HG03460 (cell line): ENCODE measurements around the gene FNDC5.
"Not testable (repeated sequence)": the region's sequence is repeated elsewhere in the genome, so short reads cannot be mapped to it uniquely, and the experiment has no call there.

Experiments used
- ATAC-seq: cut with Tn5 transposase; IDR thresholded peaks from one replicate; pipeline ENCODE4 v1.9.1; 2021; ENCODE audit not compliant: unreplicated experiment

The FNDC5 gene

DNA sequence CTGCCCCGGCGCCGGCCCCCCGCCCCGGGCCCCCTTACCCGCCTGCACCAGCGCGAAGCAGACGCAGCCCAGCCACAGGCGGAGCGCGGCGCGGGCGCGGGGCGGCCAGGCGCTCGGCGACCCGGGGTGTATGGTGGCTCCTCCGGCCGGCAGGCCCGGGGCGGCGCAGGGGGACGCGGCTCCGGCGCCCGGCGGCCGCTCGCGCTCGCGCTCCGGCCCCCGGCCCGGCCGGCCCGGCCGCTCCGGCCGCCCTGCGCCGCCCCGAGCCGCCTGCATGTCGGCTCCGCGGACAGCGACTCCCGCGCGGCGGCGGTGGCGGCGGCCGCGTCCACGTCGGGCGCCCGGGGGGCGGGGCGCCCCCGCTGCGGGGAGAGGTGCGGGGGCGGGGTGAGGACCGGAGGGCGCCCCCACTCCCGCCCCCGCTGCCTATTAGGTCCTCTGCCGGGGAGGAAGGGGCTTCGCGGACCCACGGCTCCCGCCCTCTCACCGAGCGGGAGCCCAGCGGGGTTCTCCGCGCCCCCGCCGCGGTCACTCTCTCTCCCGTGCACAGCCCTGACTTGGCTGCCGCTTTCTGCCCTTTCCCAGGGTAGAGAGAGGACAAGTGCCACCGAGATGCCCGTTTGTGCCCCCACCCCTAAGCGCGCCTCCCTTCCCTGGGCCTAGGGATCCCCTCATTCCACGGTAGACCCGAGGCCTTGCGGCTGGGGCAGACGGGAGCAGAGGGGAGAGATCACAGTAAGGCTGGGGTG is at the start of gene FNDC5:
Gene FNDC5 (minus strand): TSS at position 298 of the 749 bp plus-strand sequence.
- no peak for ATAC-seq

DNA sequence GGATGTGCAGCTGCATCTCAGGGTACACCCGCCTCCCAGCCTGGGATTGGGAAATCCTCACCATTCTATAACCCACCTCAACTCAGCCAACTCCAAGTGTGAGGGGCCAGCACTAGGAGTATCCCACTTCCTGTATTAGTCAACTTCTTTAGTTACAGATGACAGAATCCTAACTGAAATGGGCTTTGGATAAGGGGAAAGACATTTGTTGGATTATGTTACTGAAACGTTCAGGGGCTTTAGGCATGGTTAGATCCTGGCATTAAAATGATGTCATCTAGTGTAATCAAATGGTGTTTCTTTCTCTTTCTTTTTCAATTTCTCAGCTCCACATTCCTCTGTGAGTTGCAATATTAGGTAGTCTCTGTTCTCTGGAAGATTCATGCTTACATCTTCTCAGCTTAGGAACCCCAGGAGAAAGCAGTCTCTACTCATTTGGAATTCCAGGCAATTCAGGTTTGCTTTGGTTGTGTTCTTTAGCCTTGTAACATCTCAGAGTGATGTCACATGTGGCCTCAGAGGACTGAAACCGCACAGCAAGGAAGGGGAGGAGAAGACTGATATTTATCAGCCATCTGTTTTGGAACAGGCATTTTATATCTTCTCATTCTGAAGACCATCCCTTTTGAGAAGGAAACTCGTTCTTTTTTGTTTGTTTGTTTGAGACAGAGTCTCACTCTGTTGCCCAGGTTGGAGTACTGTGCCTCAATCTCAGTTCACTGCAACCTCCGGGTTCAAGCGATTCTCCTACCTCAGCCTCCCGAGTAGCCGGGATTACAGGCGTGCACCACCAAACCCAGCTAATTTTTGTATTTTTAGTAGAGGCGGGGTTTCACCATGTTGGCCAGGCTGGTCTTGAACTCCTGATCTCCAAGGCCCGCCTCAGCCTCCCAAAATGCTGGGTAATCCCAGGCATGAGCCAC is 49.4 kb upstream of the FNDC5 start:
- ATAC-seq = no peak

DNA sequence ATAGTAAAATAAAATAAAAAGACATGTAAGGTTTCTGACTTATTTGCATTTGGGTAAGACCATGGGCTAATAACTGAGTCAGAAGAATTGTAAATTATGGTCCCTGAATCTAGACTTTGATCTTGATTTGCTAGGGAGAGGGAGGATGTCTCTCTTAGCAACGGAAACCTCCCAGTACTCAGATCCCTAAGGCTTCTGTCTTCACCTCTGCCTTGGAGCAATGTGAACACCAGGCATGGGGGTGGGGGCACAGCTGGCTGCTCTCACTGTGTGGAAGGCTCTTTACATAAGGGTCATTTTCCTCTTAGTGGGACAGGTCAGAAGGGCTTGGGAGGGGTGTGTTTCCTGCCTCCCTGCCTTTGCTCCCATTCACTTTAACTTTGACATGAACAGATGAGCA is 47.5 kb upstream of the FNDC5 start:
- no peak for ATAC-seq

DNA sequence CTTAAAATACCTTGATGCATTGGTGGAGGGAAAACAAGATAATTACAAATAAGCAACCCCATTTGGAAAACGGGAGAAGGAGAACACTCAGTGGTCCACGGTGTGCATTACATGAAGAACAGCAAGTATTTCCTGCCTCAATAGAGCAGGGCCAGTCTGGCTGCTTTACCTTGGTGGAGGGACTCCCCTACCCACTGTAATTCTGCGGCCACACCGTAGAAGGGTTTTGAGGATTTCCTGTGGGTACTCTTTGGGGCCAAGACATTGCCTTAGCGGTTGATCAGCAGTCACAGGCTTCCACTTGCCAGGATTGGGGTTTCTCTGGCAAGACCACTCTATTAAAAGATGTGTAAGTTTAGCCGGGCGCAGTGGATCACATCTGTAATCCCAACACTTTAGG is 46.8 kb upstream of the FNDC5 start:
- ATAC-seq = no peak

DNA sequence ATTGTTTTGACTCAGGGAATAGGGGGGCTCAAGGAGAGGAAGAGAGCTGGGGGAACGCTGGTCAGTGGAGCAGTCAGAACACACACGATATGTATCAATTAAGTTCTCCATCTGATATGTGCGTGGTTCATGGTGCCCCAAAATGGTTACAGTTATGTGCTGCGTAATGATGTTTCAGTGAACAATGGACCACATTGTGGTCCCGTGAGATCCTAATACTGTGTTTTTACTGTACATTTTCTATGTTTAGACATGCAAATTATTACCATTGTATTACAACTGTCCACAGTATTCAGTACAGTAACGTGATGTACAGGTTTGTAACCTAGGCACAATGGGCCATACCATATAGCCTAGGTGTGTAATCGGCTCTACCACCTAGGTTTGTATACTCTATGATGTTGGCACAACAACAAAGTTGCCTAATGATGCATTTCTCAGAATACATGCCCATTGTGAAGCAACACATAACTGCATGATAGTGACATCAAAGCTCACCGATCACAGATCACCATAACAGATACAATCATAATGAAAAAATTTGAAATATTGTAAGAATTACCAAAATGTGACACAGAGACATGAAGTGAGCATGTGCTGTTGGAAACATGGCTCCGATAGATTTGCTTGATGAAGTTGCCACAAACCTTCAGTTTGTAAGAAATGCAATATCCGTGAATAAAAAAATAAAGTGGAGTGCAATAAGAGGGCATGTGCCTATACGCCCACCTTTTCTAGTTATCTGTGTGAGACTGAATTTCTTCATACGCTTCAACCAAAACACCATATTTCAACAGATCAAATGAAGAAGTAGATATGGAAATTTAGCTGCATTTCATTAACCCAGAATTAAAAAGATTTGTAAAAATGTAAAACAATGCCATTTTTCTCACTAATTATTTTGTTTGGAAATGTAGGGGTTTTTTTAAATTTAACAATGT is 45.3 kb upstream of the FNDC5 start:
- ATAC-seq = no peak

DNA sequence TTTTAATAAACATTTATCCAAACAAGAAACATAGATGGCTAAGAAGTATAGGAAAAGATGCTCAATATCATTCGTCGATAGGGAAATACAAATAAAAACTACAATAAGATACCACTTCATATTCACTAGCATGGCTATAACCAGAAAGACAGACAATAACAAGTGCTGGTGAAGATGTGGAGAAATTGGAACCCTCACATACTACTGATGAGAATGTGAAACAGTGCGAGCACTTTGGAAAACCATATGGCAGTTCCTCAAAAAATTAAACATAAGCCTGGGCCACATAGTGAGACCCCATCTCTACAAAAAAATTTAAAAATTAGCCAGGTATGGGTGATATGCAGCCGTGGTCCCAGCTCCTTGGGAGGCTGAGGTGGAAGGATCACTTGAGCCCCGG is 39.6 kb upstream of the FNDC5 start:
- no peak for ATAC-seq

DNA sequence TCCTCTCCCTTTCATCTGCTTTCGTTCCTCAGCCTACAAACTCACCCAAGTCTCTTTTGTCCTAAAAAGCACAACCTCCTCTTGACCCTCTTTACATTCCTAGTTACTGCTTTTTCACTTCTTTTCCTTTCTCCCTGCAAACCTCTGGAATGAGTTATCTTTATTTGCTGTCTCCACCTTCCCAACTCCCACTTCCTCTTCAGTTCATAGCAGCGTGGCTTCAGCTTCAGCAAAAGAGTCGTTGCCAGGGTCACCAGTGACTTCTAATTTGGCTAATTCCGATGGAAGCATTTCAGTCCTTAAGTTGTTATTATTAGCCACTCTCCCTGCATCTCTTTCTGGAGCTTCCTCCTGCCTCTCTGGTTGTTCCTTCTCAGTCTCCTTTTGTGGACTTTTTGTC is 36.7 kb upstream of the FNDC5 start:
- no peak for ATAC-seq

DNA sequence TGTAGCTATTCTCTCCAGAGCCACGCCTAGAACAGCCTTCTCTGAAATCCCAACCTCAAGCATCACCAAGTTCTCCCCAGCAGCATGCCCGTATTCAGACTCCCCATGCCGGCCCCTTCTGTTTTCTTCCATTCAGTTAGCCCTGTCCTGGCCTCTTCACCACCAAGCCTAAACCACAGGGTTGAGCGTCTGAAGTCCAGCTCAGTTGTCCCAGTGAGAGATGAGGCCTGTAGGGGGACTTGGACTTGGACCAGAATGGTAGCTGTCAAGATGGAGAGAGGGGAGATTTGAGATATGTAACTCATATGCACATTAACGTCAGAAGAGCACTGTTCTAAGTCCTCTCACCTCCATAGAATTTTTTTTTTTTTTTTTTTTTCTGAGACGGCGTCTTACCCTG is 35.9 kb upstream of the FNDC5 start:
- no peak for ATAC-seq

DNA sequence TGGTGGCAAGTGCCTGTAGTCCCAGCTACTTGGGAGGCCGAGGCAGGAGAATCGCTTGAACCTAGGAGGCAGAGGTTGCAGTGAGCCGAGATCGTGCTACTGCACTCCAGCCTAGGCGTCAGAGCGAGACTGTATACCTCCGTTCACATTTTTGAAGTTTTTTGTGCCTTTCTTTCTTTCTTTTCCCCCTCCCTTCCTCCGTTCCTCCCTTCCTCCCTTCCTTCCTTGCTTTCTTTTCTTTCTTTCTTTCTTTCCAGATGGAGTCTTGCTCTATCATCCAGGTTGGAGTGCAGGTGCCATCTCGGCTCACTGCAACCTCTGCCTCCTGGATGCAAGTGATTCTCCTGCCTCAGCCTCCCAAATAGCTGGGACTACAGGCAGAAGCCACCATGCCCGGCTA is 34.9 kb upstream of the FNDC5 start:
- not testable (repeated sequence) for ATAC-seq

DNA sequence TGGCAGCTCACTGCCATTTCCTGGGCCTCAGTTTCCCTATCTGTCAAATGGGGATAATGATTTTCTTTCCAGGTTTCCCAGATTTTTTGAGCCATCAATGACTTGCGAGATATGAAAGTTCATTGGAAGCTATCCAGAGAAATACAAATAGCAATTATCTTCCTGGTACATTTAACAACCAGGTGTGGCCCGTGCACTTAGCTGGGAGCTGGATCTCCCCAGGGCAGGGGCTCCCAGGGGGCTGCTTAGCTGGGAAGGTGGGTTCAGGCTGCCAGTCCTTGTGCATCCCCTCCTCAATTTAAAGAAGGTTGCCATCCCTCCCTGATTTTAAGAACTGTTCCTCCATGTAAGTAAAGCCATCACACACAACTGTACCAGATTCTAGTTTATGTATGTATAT is 34.1 kb upstream of the FNDC5 start:
- ATAC-seq = no peak

DNA sequence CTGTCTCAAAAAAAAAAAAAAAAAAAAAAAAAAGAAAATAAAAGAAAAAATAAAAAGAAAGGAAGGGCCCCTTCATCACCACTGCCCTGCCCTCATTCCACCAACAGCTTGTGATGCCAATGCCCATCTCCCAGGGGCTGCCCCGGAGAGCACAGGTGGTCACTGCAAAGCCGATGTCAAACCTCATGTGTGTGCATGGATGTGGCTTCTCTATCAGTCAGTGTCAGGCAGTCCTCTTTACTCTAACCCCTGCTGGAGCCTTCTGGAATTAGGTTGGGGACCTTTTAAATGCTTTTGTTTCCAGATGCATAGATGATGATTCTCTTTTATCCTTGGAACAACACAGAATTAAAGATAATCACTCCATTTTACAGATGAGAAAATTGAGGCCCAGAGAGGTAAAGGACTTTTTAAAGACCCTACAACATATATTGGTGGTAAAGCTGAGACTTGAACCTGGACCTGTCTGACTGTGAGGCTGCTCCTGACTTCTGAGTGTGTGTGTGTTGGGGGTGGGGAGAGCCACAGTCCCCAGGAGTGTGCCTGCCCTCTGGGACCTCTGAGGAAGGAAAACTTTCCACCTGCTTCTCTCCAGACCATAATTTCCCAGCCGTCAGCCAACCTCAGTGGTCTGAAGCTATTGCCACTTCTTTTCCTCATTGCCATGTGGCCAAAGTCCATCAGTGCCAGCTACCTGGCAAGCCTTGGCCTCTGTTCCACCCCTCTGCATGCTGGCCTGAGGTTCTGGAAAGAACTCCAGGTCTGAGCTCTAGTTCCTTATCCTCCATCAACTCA is 33.5 kb upstream of the FNDC5 start:
- ATAC-seq = no peak

DNA sequence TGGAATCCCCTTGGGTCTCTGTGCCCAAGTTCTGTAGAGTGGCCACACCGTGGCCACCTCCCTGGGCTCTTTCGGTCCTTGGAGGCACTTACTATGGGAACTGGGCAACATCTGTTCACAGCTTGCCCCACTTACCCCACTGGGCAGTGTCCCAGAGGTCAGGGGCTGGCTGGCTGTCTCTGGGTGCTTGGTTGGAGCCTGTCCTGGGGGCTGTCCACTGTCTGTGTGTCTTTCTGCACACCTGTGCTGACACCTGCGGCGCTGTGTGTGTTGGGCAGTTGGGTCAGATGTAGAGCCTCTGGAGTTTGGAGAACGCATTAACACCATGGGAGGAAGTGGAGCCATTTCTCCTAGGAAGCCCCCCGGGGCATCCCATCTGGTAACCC is 31.8 kb upstream of the FNDC5 start:
- ATAC-seq = no peak

DNA sequence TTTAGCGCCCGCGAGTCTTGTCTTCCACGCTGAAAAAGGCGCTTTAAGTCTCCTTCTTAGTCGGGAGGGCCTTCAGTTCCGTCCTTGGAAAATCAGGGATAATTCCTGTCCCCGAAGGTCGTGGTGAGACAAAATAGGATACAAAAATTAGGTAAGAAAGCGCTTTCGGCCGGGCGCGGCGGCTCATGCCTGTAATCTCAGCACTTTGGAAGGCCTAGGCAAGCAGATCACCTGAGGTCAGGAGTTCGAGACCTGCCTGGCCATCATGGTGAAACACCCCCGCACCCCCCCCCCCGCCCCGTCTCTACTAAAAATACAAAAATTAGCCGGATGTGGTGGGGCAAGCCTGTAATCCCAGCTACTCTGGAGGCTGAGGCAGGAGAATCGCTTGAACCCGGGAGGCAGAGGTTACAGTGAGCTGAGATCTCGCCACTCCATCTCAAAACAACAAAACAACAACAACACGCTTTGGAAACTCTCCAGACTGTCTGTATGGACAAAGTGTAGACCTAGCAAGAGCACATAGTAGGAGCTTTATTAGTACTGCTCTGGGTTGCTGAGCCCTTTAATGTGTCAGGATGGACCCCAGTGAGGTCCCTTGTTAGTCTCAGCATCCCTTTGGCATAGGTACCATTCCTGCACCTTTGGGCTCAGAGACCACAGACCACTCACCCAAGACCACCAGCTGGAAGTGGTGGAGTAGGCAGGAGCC is 31.3 kb upstream of the FNDC5 start:
- ATAC-seq = no peak

DNA sequence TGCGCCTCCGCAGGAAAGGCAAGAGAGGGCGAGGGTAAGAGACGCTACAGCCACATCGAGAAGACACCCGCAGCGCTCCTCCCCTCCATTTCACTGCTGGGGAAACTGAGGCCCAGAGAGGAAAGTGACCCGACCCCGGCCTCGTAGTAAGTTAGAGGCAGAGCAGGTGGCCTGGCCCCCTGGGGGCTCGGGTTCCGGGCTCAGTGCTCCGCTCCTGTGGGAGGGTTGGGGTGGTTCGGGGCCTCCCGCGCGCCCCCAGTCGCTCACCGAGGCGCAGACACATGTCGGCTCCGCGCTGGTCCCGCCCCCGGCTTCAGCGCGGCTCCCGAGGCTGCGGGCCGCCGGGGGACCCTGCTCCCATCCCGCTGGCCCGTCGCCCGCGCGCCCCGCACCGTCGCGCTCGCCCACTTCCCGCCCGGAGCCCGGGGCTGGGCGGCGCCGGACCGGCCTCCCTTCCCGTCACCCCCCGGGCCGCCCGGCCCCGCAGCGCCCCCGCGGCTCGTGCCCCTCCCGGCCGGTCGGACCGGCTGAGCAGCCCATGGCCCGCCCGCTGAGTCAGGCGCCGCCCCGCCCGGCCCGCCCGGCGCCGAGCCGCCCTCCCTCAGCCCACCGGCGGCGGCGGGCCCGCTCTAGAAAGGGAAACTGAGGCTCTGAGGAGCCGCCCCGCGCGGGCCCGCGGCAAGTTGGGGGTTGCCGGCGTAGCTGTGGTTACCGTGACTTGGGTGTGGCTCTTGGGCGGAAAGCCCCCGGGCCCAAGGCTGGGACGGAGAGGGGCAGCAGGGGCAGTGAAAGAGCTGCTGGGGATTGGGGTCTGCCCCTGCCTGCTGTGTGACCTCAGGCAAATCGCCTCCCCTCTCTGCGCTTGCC is 30.5 kb upstream of the FNDC5 start, which contains the start of gene TMEM54:
Gene TMEM54 (minus strand): TSS at position 434 of the 867 bp plus-strand sequence. CDS start 151 bp downstream, at position 283.
- no peak for ATAC-seq

DNA sequence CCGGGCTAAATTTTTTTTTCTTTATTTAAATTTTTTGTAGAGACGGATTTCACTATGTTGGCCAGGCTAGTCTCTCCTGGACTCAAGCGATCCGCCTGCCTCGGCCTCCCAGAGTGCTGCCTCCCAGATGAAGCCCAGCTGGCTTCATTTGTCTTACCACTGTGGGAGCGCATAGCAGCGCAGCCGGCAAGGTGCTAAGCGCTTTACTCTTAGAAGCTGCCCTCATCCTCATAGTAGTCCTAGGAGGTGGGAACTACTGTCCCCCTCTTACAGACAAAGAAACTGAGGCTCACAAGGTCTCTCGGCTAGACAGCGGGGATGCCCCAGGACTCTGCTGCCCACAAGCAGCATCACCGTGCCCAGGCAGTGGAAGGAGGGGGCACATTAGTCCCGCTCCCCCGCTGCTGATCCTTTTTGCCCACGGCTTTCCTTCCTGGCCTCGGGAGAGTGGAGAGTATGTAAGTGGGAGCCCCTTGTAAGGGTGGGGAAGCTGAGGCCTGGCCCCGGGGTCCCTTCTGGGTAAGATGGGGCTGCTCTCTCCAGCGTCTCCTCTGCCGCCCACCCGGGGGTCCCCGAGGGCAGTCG is 29.8 kb upstream of the FNDC5 start:
- ATAC-seq = no peak

DNA sequence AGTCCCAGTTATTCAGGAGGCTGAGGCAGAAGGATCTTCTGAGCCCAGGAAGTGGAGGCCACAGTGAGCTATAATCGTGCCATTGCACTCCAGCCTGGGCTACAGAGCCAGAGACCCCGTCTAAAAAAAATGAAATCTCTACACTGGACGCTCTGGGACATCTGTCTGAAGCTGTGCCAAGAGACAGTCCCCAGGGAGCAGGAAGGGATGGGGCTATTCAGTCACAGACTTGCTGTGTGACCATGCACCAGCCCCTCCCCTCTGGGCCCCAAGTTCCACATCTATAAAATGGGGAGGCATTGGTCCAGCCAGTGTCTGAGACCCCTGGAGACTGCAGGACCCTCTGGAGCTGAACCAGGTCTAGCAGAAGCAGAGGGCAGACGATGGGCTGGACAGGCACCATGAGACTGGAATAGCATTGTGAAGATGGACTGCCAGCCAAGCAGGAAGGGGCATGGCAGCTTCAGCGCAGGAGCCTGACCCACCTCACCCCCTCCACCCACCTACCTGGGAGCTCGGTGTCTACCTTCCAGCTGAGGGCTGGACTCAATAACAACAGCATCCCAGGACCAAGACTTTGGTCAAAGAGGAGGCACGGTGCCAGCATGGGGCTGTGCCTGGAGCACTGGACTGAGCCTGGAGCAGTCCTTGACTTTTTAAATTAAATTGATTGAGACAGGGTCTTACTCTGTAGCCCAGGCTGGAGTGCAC is 29.0 kb upstream of the FNDC5 start:
- ATAC-seq = no peak

DNA sequence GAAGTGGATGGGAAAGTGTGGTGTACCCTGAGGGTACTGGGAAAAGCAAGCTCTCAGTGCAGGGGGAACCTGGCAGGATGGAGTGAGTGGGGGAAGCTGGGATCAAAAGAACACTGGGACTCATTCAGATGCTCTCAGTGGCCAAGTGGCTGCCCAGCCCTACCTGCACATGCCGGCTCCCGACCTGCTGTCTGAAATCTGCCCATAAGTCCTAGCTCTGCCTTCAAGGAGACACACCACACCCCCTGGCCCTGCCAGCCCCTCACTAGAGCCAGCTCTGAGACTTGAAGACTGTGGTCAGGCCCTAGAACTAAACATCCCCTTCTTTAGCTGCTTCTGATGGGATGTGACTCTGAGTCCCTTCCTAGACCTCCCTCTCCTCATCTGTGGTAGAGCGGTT is 28.2 kb upstream of the FNDC5 start:
- ATAC-seq = no peak

DNA sequence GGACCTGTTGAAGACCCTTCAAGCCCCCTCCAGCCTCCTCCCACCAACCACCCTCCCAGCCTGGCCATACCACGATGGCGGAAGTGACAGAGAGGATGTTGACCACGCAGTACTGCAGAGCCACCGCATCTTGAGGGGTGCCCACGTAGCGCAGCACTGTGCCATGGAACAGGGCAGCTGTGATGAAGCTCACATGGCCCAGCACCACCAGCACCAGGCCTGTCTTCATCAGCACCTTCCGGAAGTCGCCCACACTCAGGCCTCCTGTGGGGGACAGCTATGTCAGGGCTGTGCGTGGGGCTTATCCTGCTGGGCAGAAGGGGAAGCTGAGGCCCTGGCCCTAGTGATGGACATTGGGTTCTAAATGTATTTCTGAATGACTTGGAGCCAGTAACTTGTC is 27.3 kb upstream of the FNDC5 start:
- ATAC-seq = no peak
